GM12878 (cell line): ENCODE data around the gene C3. TPM values are rescaled to one million over a fixed set of nuclear protein-coding genes. Genes with fewer than 3 reads are reported as not detected.

Experiments
- ATAC-seq: fragments of 200-7000 bp; cut with Tn5 transposase; 3 replicates; pipeline ENCODE4 v1.9.1; 2020; ENCODE audit warnings: mild to moderate bottlenecking, moderate library complexity
- BruUV-seq: library from RNA; stranded (reverse); fragments of 400-500 nt; replicated peaks from 2 replicates; lab custom pipeline; 2021; lab: Mats Ljungman, UMichigan
- CTCF ChIA-PET: fragments of 300-600 bp; sonication (Branson Sonifier 250); formaldehyde crosslinking; extraction: SDS; loops from one replicate; lab custom pipeline; 2021; ENCODE audit warnings: inconsistent platforms; lab: Yijun Ruan, JAX
- POLR2A ChIA-PET: fragments of 350-600 bp; formaldehyde crosslinking; extraction: SDS; loops from one replicate; lab custom pipeline; 2021; ENCODE audit warnings: inconsistent platforms; lab: Charles Lee
- RAD21 ChIA-PET: fragments of 300-600 bp; sonication (Branson Sonifier 250); formaldehyde crosslinking; loops from one replicate; lab custom pipeline; 2023; ENCODE audit warnings: antibody characterized with exemption; ENCODE audit not compliant: unreplicated experiment; lab: Charles Lee
- SMC1A ChIA-PET: fragments of 300-600 bp; sonication (Branson Sonifier 250); formaldehyde crosslinking; loops from one replicate; lab custom pipeline; 2023; ENCODE audit not compliant: unreplicated experiment, uncharacterized antibody; lab: Charles Lee
- DNase-seq: peaks from one replicate; pipeline ENCODE4 v3.0.0-alpha.2; 2011; ENCODE audit warnings: low read depth, low spot score
- FAIRE-seq: peaks from 3 replicates; lab custom pipeline; 2011; peaks lifted over from hg19 to GRCh38; lab: Jason Lieb, UNC
- H2AFZ ChIP-seq: 2 replicates; pipeline ENCODE4 v1.6.0; 2011; ENCODE audit warnings: low read depth, low read length, control low read depth; ENCODE audit not compliant: control insufficient read depth
- H3K27ac ChIP-seq: 2 replicates; pipeline ENCODE4 v1.5.1; 2011; ENCODE audit warnings: control low read depth; ENCODE audit not compliant: control insufficient read depth, insufficient read depth
- H3K27me3 ChIP-seq, 2 experiments: replicated peaks in 1 of 2; 2 replicates each; pipeline versions ENCODE4 v1.6.0 to v1.6.1; 2011; ENCODE audit warnings: low read length in 1 of 2; ENCODE audit not compliant: control insufficient read depth in 2 of 2, insufficient read depth in 2 of 2
- H3K36me3 ChIP-seq, 2 experiments: 2 replicates each; pipeline ENCODE4 v1.5.1; 2011; ENCODE audit warnings: low read length in 1 of 2; ENCODE audit not compliant: control insufficient read depth in 2 of 2, insufficient read depth in 2 of 2
- H3K4me1 ChIP-seq: 2 replicates; pipeline ENCODE4 v1.6.1; 2011; ENCODE audit warnings: mild to moderate bottlenecking, low read length, moderate library complexity, mixed read lengths; ENCODE audit not compliant: control insufficient read depth, insufficient read depth
- H3K4me2 ChIP-seq: 2 replicates; pipeline ENCODE4 v1.6.0; 2011; ENCODE audit warnings: control low read depth; ENCODE audit not compliant: control insufficient read depth, insufficient read depth
- H3K4me3 ChIP-seq: fragments of 200-600 bp; sonication (generic); 2 replicates; pipeline ENCODE4 v1.5.1; 2016
- H3K79me2 ChIP-seq: 2 replicates; pipeline ENCODE4 v1.6.0; 2011; ENCODE audit warnings: low read length; ENCODE audit not compliant: control insufficient read depth, insufficient read depth
- H3K9ac ChIP-seq: 2 replicates; pipeline ENCODE4 v1.8.0; 2011; ENCODE audit warnings: low read length, control low read depth, mixed read lengths; ENCODE audit not compliant: control insufficient read depth, insufficient read depth
- H3K9me3 ChIP-seq: replicated peaks from 3 replicates; pipeline ENCODE4 v1.5.1; 2011; ENCODE audit warnings: mild to moderate bottlenecking, low read length; ENCODE audit not compliant: control insufficient read depth, insufficient read depth
- H4K20me1 ChIP-seq: 2 replicates; pipeline ENCODE4 v1.6.0; 2011; ENCODE audit not compliant: control insufficient read depth, insufficient read depth
- CBFB ChIP-seq: IDR thresholded peaks from 2 replicates; pipeline ENCODE4 v1.6.1; 2016; ENCODE audit warnings: antibody characterized with exemption, low read depth
- CEBPB ChIP-seq, 2 experiments: fragments of 150-350 bp in 1 of 2; IDR thresholded peaks; 2 replicates each; pipeline ENCODE4 v1.6.1; 2012 to 2014; ENCODE audit warnings: low read depth in 2 of 2, low read length in 2 of 2, borderline replicate concordance in 1 of 2, inconsistent platforms in 1 of 2
- ESRRA ChIP-seq: IDR thresholded peaks from 2 replicates; pipeline ENCODE4 v1.6.1; 2012; ENCODE audit warnings: mild to moderate bottlenecking, low read length, improper control_type of control experiment
- HDGF ChIP-seq: fragments of 450-650 bp; IDR thresholded peaks from 2 replicates; pipeline ENCODE4 v1.6.1; 2016; ENCODE audit warnings: antibody characterized with exemption
- KAT2A ChIP-seq: conservative IDR thresholded peaks from 2 replicates; pipeline ENCODE4 v1.6.1; 2011; ENCODE audit warnings: low read depth, low read length; ENCODE audit not compliant: control insufficient read depth
- NBN ChIP-seq: fragments of 450-650 bp; IDR thresholded peaks from 2 replicates; pipeline ENCODE4 v1.6.1; 2016
- NR2F1 ChIP-seq: fragments of 450-650 bp; conservative IDR thresholded peaks from 2 replicates; pipeline ENCODE4 v1.6.1; 2017; ENCODE audit warnings: mild to moderate bottlenecking
- RUNX3 ChIP-seq: IDR thresholded peaks from 2 replicates; pipeline ENCODE4 v1.6.1; 2012; ENCODE audit warnings: low read length, inconsistent platforms
- SREBF1 ChIP-seq: IDR thresholded peaks from 2 replicates; pipeline ENCODE4 v1.6.1; 2012; ENCODE audit warnings: mild to moderate bottlenecking, low read length
- ZBED1 ChIP-seq: IDR thresholded peaks from 2 replicates; pipeline ENCODE4 v1.6.1; 2016; ENCODE audit warnings: borderline replicate concordance
- ZNF207 ChIP-seq: fragments of 450-650 bp; IDR thresholded peaks from 2 replicates; pipeline ENCODE4 v1.6.1; 2014; ENCODE audit warnings: antibody characterized with exemption, mild to moderate bottlenecking, borderline replicate concordance
- WGBS: methylation state at CpG from one replicate; pipeline ENCODE4 v1.1.6; 2016; ENCODE audit warnings: low lambda C conversion rate; ENCODE audit not compliant: insufficient replicate concordance, insufficient coverage; ENCODE audit errors: missing lambda C conversion rate; 5-methylcytosine and 5-hydroxymethylcytosine counted together
- in situ Hi-C: fragments of 300-500 bp; cut with MboI; formaldehyde crosslinking; loops from 9 replicates; pipeline ENCODE4 v1.14.3; 2018; ENCODE audit warnings: mixed read lengths
- intact Hi-C: fragments of 100-400 bp; cut with micrococcal nuclease; formaldehyde crosslinking; loops from one replicate; pipeline ENCODE4 v1.14.2; 2022; ENCODE audit not compliant: unreplicated experiment
- polyA plus RNA-seq, 11 experiments: library from polyadenylated mRNA; depleted of rRNA in 4 of 11; unstranded in 6 of 11; stranded (reverse) in 5 of 11; fragments of >200 nt; fragmentation: Nextera tagmentation in 4 of 11; fragmentation: Illumina TruSeq in 1 of 11; extraction: Ambion mirVana in 4 of 11; extraction: Trizol in 1 of 11; gene quantifications; 1 replicate in 1 of 11; 2 replicates in 10 of 11; pipeline versions ENCODE4 v1.2.1 to v1.2.3, GENCODE V29; 2011 to 2016; ENCODE audit warnings: inconsistent platforms in 2 of 11, missing spikeins in 2 of 11, low read depth in 1 of 11
- total RNA-seq, 4 experiments: library from RNA; depleted of rRNA in 3 of 4; stranded (reverse); fragments of >200 nt in 3 of 4; fragmentation: Illumina TruSeq in 1 of 4; extraction: Trizol in 1 of 4; gene quantifications; 2 replicates each; pipeline versions ENCODE4 v1.2.1 to v1.2.3, GENCODE V29; 2013 to 2021
- TF ChIP-seq, protein P1 (sequence below): fragments of 450-650 bp; IDR thresholded peaks from 2 replicates; pipeline ENCODE4 v1.6.1; 2017; ENCODE audit warnings: low read depth, mild to moderate bottlenecking, moderate library complexity
- TF ChIP-seq, protein P2 (sequence below): IDR thresholded peaks from 2 replicates; pipeline ENCODE4 v1.6.1; 2011; ENCODE audit warnings: borderline replicate concordance, low read depth, mild to moderate bottlenecking, moderate library complexity, mixed read lengths, low read length; ENCODE audit not compliant: insufficient read depth; ENCODE audit errors: extremely low read length
- TF ChIP-seq, protein P3 (sequence below): IDR thresholded peaks from 2 replicates; pipeline ENCODE4 v1.6.1; 2012; ENCODE audit warnings: improper control_type of control experiment, low read depth, low read length; ENCODE audit not compliant: insufficient replicate concordance

The C3 gene
- total and polyA plus RNA-seq, 10 of the 15 experiments (the other 5 are each of a cell fraction or from before 2014, with no cell fraction given): 0.20 to 6.7 (median 0.72) TPM

DNA sequence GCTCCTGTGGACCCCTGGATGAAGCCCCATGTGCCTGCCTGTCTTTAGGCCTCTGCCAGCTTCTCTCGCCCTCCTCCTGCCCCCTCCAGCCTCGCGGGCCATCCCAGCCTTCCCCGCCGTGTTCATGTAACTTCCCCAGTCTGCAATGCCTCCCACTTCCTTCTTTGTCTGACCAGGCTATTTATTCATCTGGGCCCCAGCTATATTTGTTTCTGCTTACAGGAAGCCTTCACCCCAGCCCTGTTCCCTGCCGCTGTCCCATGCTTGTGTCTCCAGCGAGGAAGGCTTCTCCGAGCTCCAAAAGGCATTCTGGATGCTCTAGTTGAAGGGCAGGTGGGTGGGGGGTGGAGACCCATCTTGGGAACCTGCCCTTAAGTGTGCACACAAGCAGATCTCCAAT is 7.9 kb upstream of the C3 start (continued):
- TF ChIP-seq, protein P1, sequence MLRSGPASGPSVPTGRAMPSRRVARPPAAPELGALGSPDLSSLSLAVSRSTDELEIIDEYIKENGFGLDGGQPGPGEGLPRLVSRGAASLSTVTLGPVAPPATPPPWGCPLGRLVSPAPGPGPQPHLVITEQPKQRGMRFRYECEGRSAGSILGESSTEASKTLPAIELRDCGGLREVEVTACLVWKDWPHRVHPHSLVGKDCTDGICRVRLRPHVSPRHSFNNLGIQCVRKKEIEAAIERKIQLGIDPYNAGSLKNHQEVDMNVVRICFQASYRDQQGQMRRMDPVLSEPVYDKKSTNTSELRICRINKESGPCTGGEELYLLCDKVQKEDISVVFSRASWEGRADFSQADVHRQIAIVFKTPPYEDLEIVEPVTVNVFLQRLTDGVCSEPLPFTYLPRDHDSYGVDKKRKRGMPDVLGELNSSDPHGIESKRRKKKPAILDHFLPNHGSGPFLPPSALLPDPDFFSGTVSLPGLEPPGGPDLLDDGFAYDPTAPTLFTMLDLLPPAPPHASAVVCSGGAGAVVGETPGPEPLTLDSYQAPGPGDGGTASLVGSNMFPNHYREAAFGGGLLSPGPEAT: 0 out of 2 replicates have a peak, but pooled peaks have one; percentile 40
- TF ChIP-seq SREBF1: no peak
- TF ChIP-seq HDGF: peak; percentile 45; the same call in 1 of the 2 replicates
- TF ChIP-seq KAT2A: no peak
- TF ChIP-seq, all 136 proteins: peak for 11

DNA sequence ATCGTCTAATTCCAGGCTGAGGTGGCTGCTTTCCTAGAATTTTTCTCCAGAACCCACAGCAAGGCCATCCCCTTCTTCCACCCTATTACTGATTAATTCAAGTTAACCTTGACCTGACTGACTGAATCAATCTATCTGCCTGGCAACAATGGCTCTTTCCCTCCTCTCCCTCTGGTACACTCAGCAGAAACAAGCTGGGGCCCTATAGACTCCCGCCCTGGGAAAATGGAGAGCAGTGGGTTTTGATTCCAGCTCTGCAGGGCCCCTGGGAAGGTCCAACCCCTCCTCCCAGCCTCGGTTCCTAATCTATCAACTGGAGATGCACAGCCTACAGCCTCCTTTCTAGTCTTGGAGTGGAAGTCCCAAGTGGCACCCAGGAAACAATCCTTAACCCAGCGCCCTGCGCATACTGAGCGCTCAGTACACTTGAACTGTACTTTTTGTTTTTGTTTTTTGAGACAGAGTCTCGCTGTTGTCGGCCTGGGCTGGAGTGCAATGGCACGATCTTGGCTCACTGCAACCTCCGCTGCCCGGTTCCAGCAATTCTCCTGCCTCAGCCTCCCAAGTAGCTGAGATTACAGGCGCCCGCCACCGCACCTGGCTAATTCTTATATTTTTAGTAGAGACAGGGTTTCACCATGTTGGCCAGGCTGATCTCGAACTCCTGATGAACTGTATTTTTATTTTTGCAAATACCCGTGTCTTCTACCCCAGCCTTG is 5.2 kb upstream of the C3 start:
- CTCF ChIA-PET: interaction anchor here (0.9 to 1.7 kb wide), 4 partner anchors 11 to 138 kb away, joined by 3 to 6 read pairs (median 4); partner anchors contain the start of gene GPR108
- TF ChIP-seq CEBPB (IDR thresholded peaks at IDR 0.05; ENCODE audit: borderline replicate concordance in 1 of 2, low read depth in 2 of 2, low read length in 2 of 2) (no peak), CBFB (no peak), NBN (no peak), ESRRA (no peak), RUNX3 (no peak), ZNF207 (no peak), ZBED1 (no peak), NR2F1 (no peak)
- TF ChIP-seq, protein P2, sequence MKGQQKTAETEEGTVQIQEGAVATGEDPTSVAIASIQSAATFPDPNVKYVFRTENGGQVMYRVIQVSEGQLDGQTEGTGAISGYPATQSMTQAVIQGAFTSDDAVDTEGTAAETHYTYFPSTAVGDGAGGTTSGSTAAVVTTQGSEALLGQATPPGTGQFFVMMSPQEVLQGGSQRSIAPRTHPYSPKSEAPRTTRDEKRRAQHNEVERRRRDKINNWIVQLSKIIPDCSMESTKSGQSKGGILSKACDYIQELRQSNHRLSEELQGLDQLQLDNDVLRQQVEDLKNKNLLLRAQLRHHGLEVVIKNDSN: no peak
- TF ChIP-seq, protein P3, sequence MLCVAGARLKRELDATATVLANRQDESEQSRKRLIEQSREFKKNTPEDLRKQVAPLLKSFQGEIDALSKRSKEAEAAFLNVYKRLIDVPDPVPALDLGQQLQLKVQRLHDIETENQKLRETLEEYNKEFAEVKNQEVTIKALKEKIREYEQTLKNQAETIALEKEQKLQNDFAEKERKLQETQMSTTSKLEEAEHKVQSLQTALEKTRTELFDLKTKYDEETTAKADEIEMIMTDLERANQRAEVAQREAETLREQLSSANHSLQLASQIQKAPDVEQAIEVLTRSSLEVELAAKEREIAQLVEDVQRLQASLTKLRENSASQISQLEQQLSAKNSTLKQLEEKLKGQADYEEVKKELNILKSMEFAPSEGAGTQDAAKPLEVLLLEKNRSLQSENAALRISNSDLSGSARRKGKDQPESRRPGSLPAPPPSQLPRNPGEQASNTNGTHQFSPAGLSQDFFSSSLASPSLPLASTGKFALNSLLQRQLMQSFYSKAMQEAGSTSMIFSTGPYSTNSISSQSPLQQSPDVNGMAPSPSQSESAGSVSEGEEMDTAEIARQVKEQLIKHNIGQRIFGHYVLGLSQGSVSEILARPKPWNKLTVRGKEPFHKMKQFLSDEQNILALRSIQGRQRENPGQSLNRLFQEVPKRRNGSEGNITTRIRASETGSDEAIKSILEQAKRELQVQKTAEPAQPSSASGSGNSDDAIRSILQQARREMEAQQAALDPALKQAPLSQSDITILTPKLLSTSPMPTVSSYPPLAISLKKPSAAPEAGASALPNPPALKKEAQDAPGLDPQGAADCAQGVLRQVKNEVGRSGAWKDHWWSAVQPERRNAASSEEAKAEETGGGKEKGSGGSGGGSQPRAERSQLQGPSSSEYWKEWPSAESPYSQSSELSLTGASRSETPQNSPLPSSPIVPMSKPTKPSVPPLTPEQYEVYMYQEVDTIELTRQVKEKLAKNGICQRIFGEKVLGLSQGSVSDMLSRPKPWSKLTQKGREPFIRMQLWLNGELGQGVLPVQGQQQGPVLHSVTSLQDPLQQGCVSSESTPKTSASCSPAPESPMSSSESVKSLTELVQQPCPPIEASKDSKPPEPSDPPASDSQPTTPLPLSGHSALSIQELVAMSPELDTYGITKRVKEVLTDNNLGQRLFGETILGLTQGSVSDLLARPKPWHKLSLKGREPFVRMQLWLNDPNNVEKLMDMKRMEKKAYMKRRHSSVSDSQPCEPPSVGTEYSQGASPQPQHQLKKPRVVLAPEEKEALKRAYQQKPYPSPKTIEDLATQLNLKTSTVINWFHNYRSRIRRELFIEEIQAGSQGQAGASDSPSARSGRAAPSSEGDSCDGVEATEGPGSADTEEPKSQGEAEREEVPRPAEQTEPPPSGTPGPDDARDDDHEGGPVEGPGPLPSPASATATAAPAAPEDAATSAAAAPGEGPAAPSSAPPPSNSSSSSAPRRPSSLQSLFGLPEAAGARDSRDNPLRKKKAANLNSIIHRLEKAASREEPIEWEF: no peak
- WGBS: 84% methylated on average over 16 of the region's 16 CpGs
- no TSS peak for BruUV-seq
- no peak overlapping the region for H2AFZ ChIP-seq
- RAD21 ChIA-PET: no interaction called here
- ATAC-seq (no peak), DNase-seq (no peak), FAIRE-seq (no peak)
- intact Hi-C loops (no loop called here), in situ Hi-C loops (no loop called here)
- no peak overlapping the region for H3K4me3 ChIP-seq
- POLR2A ChIA-PET: interaction anchor here (1.2 kb wide), 1 partner anchor 138 kb away, joined by 4 read pairs; no protein-coding TSS in a partner anchor
- H3K4me2 ChIP-seq: no peak overlapping the region
- H3K27me3 ChIP-seq: no peaks in the 10 kb centered on the region
- H3K4me1 ChIP-seq: peaks cover 39% of the 10 kb centered on the region
- no peaks in the 10 kb centered on the region for H3K9me3 ChIP-seq
- SMC1A ChIA-PET: interaction anchor here (0.9 to 1.6 kb wide), 4 partner anchors 10 to 138 kb away, joined by 3 to 5 read pairs (median 3); no protein-coding TSS in a partner anchor
- H3K79me2 ChIP-seq: no peaks in the 10 kb centered on the region
- no peak overlapping the region for H3K27ac ChIP-seq
- no peaks in the 10 kb centered on the region for H4K20me1 ChIP-seq
- no peaks in the 10 kb centered on the region for H3K36me3 ChIP-seq
- H3K9ac ChIP-seq: no peak overlapping the region
